Endothelial cell of umbilical vein (primary cell): Measurements from ENCODE around the gene YTHDC2.

Experiments
- CTCF ChIP-seq, 2 donors: IDR thresholded peaks; 1 replicate in 1 of 2; 2 replicates in 1 of 2; pipeline ENCODE4 v1.5.1; 2011; ENCODE audit warnings: low read length in 2 of 2, mild to moderate bottlenecking in 2 of 2, moderate library complexity in 2 of 2, control low read depth in 1 of 2, inconsistent platforms in 1 of 2, low read depth in 1 of 2; ENCODE audit not compliant: insufficient read depth in 1 of 2; ENCODE audit errors: extremely low read depth in 1 of 2
- MAX ChIP-seq: IDR thresholded peaks from 2 replicates; pipeline ENCODE4 v1.6.1; 2011; ENCODE audit not compliant: insufficient read depth, insufficient read length
- POLR2A ChIP-seq: IDR thresholded peaks from 2 replicates; pipeline ENCODE4 v1.6.1; 2012; ENCODE audit warnings: low read depth, mild to moderate bottlenecking, control low read depth, low read length

GRCh38 chr5:113614191-113614590 lies 100.7 kb downstream of the YTHDC2 start:
- no peak for TF ChIP-seq CTCF (IDR thresholded peaks at IDR 0.05; ENCODE audit: extremely low read depth in 1 of 2, insufficient read depth in 1 of 2, low read depth in 1 of 2, low read length in 2 of 2)
- TF ChIP-seq MAX: no peak
- no peak for TF ChIP-seq POLR2A
